Neural crest cell (in vitro differentiated cells): ENCODE measurements around the gene QDPR. TPM values are rescaled to one million over a fixed set of nuclear protein-coding genes. Genes with fewer than 3 reads are reported as not detected.
"Not testable (repeated sequence)": the region's sequence is repeated elsewhere in the genome, so short reads cannot be mapped to it uniquely, and the experiment has no call there.

ENCODE experiments used
- DNase-seq: peaks from one replicate; pipeline ENCODE4 v3.0.0; 2021; ENCODE audit warnings: low read depth, mixed read lengths, low spot score
- H3K27ac Mint-ChIP-seq: one replicate; pipeline ENCODE4 v1.8.0; 2021; ENCODE audit warnings: mild to moderate bottlenecking, mixed read lengths; ENCODE audit not compliant: unreplicated experiment
- H3K27me3 Mint-ChIP-seq: 2 replicates; pipeline ENCODE4 v1.8.0; 2021; ENCODE audit warnings: low read depth, mild to moderate bottlenecking, mixed read lengths
- H3K36me3 Mint-ChIP-seq: 2 replicates; pipeline ENCODE4 v1.8.0; 2021; ENCODE audit warnings: low read depth, mild to moderate bottlenecking, mixed read lengths
- H3K4me1 Mint-ChIP-seq: 2 replicates; pipeline ENCODE4 v1.8.0; 2021; ENCODE audit warnings: mixed read lengths
- H3K4me3 Mint-ChIP-seq: one replicate; pipeline ENCODE4 v1.8.0; 2021; ENCODE audit warnings: mild to moderate bottlenecking, mixed read lengths
- H3K9me3 Mint-ChIP-seq: 2 replicates; pipeline ENCODE4 v1.8.0; 2021; ENCODE audit warnings: mixed read lengths
- CTCF ChIP-seq: fragments of 200-600 bp; sonication (generic); conservative IDR thresholded peaks from 2 replicates; pipeline ENCODE4 v1.5.0; 2021; ENCODE audit warnings: antibody characterized with exemption, mild to moderate bottlenecking
- total RNA-seq: library from RNA; stranded (reverse); gene quantifications from 2 replicates; pipeline ENCODE4 v1.2.1, GENCODE V29; 2021

The QDPR gene
- total RNA-seq, 1 donor from 2014 or later = 46.5 TPM

- H3K4me3 Mint-ChIP-seq = no peak overlapping the region
- no peak for TF ChIP-seq CTCF
- H3K27ac Mint-ChIP-seq = no peak overlapping the region
- DNase-seq = no peak
- H3K9me3 Mint-ChIP-seq = no peaks in the 10 kb centered on the region
- peaks cover 4% of the 10 kb centered on the region for H3K4me1 Mint-ChIP-seq
- peaks cover 4% of the 10 kb centered on the region for H3K36me3 Mint-ChIP-seq
- no peaks in the 10 kb centered on the region for H3K27me3 Mint-ChIP-seq
Measured at GRCh38 chr4:17447056-17447455, 64.8 kb downstream of the QDPR start.

- H3K4me1 Mint-ChIP-seq, H3K4me3 Mint-ChIP-seq, DNase-seq, H3K27ac Mint-ChIP-seq, H3K9me3 Mint-ChIP-seq, H3K27me3 Mint-ChIP-seq, H3K36me3 Mint-ChIP-seq: not testable (repeated sequence)
Measured at GRCh38 chr4:17442477-17442876, 69.4 kb downstream of the QDPR start.

- Mint-ChIP-seq H3K27ac (no peak overlapping the region), H3K27me3 (no peaks in the 10 kb centered on the region)
Measured at GRCh38 chr4:17437396-17437795, 74.5 kb downstream of the QDPR start.

DNA sequence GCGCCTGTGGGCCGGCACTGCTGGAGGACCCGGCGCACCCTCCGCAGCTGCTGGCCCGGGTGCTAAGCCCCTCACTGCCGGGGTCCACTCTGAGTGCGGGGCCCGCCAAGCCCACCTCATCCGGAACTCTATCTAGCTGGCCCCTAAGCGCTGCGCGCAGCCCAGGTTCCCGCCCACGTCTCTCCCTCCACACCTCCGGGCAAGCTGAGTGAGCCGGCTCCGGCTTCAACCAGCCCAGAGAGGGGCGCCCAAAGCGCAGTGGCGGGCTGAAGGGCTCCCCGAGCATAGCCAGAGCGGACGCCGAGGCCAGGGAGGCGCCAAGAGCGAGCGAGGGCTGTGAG is 75.2 kb downstream of the QDPR start:
- no peak overlapping the region for H3K27ac Mint-ChIP-seq
- peaks cover 5% of the 10 kb centered on the region for H3K9me3 Mint-ChIP-seq
- no peak overlapping the region for H3K4me3 Mint-ChIP-seq
- H3K36me3 Mint-ChIP-seq = no peaks in the 10 kb centered on the region
- no peak for TF ChIP-seq CTCF
- no peaks in the 10 kb centered on the region for H3K27me3 Mint-ChIP-seq
- no peaks in the 10 kb centered on the region for H3K4me1 Mint-ChIP-seq
- DNase-seq = no peak

More at GRCh38 chr4:17437396-17437795, 74.5 kb downstream of the QDPR start:
- H3K4me1 Mint-ChIP-seq = no peaks in the 10 kb centered on the region
- H3K9me3 Mint-ChIP-seq = no peaks in the 10 kb centered on the region
- DNase-seq = no peak
- TF ChIP-seq CTCF = no peak
- no peak overlapping the region for H3K4me3 Mint-ChIP-seq
- no peaks in the 10 kb centered on the region for H3K36me3 Mint-ChIP-seq

Other genes with a start within 250 kb of the QDPR start
- gene CLRN2, start 3.1 kb upstream of the QDPR start, total RNA-seq = not detected in 2 replicates
- gene LAP3, start 65.1 kb upstream of the QDPR start, total RNA-seq = 46.7 and 49.0 TPM in 2 replicates
- gene MED28, start 102.6 kb upstream of the QDPR start, total RNA-seq = 97.8 and 100 TPM in 2 replicates